ENCODE data around the gene MS4A8. TPM values are rescaled to one million over a fixed set of nuclear protein-coding genes. Genes with fewer than 3 reads are reported as not detected.

The MS4A8 gene
- total RNA-seq, 1 experiment from 2014 or later: not detected

DNA sequence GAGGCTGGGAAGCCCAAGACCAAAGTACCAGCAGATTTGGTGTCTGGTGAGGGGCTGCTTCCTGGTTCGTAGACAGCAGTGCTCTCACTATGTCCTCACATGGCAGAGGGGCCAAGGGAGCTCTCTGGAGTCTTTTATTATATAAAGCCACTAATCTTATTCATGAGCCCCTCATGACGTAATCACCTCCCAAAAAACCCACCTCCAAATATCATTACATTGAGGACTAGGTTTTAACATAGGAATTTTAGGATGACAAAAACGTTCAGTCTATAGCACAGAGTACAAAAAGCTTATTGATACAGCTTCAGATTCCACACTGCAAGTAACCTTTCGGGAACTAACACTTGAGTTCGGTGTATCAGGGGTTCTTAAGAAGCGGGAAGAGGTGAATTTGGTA, 21.0 kb downstream of the MS4A8 start:
- H4K20me1 ChIP-seq (ENCODE audit: control insufficient read depth, insufficient read depth, insufficient read length): no peaks in the 10 kb centered on the region
- H4K5ac ChIP-seq (ENCODE audit: insufficient read length, low read depth, low read length): no peak overlapping the region
- H2BK20ac ChIP-seq (ENCODE audit: low read depth, low read length, poor library complexity, severe bottlenecking): no peak overlapping the region
- no peaks in the 10 kb centered on the region for H3K4me1 Mint-ChIP-seq
- H3K36me3 Mint-ChIP-seq (ENCODE audit: insufficient read depth in 1 of 3, low read depth in 3 of 3): peaks cover 0 to 10% (median 2%) of the 10 kb centered on the region in 3 experiments; a peak in 4 of 7 replicates
- no peak overlapping the region for H3K18ac ChIP-seq (ENCODE audit: insufficient read length, low read depth, low read length)
- H3K27ac Mint-ChIP-seq: no peak overlapping the region
- H3K23me2 ChIP-seq (ENCODE audit: insufficient read length, low read depth, low read length, poor library complexity, severe bottlenecking): no peaks in the 10 kb centered on the region
- H3K79me1 ChIP-seq (ENCODE audit: insufficient read depth, low read depth, low read length, poor library complexity, severe bottlenecking): no peaks in the 10 kb centered on the region
- DNase-seq: no peak
- H3K9ac ChIP-seq (ENCODE audit: extremely low read depth, insufficient read length, low read length): no peak overlapping the region
- no peaks in the 10 kb centered on the region for H3K79me2 ChIP-seq (ENCODE audit: insufficient read depth, low read length)
- no peak overlapping the region for H3K27ac ChIP-seq (ENCODE audit: insufficient read length, low read depth, low read length)
- H2BK5ac ChIP-seq (ENCODE audit: insufficient read length, low read length): no peak overlapping the region
- H3K27me3 ChIP-seq (ENCODE audit: insufficient read depth, low read length): no peaks in the 10 kb centered on the region
- no peak overlapping the region for H3K4me3 Mint-ChIP-seq
- peaks cover 15 to 22% of the 10 kb centered on the region in 2 experiments for H3K9me3 Mint-ChIP-seq
- no peak overlapping the region for H3K4ac ChIP-seq (ENCODE audit: low read depth, low read length)
- H2BK12ac ChIP-seq (ENCODE audit: insufficient read length, low read depth, low read length): no peak overlapping the region
- peaks cover 8% of the 10 kb centered on the region for H3K27me3 Mint-ChIP-seq (ENCODE audit: low read depth)
- H3K4me1 ChIP-seq (ENCODE audit: insufficient read depth, low read length): no peaks in the 10 kb centered on the region
- H2AK5ac ChIP-seq (ENCODE audit: insufficient read length, low read length): no peak overlapping the region
- H3T11ph ChIP-seq (ENCODE audit: low read length): no peak overlapping the region
- H2BK120ac ChIP-seq (ENCODE audit: low read depth, low read length, poor library complexity, severe bottlenecking): no peak overlapping the region
- TF ChIP-seq, protein P1, sequence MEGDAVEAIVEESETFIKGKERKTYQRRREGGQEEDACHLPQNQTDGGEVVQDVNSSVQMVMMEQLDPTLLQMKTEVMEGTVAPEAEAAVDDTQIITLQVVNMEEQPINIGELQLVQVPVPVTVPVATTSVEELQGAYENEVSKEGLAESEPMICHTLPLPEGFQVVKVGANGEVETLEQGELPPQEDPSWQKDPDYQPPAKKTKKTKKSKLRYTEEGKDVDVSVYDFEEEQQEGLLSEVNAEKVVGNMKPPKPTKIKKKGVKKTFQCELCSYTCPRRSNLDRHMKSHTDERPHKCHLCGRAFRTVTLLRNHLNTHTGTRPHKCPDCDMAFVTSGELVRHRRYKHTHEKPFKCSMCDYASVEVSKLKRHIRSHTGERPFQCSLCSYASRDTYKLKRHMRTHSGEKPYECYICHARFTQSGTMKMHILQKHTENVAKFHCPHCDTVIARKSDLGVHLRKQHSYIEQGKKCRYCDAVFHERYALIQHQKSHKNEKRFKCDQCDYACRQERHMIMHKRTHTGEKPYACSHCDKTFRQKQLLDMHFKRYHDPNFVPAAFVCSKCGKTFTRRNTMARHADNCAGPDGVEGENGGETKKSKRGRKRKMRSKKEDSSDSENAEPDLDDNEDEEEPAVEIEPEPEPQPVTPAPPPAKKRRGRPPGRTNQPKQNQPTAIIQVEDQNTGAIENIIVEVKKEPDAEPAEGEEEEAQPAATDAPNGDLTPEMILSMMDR (conservative IDR thresholded peaks at IDR 0.05): no peak
- H2BK15ac ChIP-seq (ENCODE audit: low read depth, low read length): no peak overlapping the region
- H2AFZ ChIP-seq (ENCODE audit: low read length): no peak overlapping the region
- H3K9me3 ChIP-seq (ENCODE audit: control insufficient read depth, low read depth, low read length): no peaks in the 10 kb centered on the region
- H3K14ac ChIP-seq (ENCODE audit: insufficient read depth, low read length): no peak overlapping the region
- H4K91ac ChIP-seq (ENCODE audit: insufficient read length, low read depth, low read length): no peak overlapping the region
- WGBS (ENCODE audit: extremely low coverage, insufficient read length, low lambda C conversion rate): no CpG with 5 or more reads among the region's 6 CpGs
- no peak overlapping the region for H3K56ac ChIP-seq (ENCODE audit: insufficient read length, low read depth, low read length)
- no peak overlapping the region for H4K8ac ChIP-seq (replicated peaks; ENCODE audit: insufficient read length, low read depth, low read length)
- H3K23ac ChIP-seq (ENCODE audit: insufficient read length, low read depth, low read length): no peak overlapping the region
- no peak overlapping the region for H3K4me2 ChIP-seq (ENCODE audit: insufficient read depth, insufficient read length, low read length)
